Transverse colon (tissue), 4 donors: ENCODE data around the gene SCG2.

Source experiments
- CTCF ChIP-seq, 5 experiments: fragments of 200-600 bp in 3 of 5; fragments of 450-650 bp in 2 of 5; sonication (generic) in 3 of 5; IDR thresholded peaks; 1 replicate in 2 of 5; 2 replicates in 3 of 5; pipeline ENCODE4 v1.5.1; 2016 to 2017; ENCODE audit warnings: antibody characterized with exemption in 5 of 5, inconsistent platforms in 3 of 5, mild to moderate bottlenecking in 2 of 5, moderate library complexity in 1 of 5
- EP300 ChIP-seq: sonication (generic); formaldehyde crosslinking; IDR thresholded peaks from one replicate; pipeline ENCODE4 v1.6.1; 2017; ENCODE audit warnings: antibody characterized with exemption, low read depth
- POLR2A ChIP-seq: fragments of 450-650 bp; IDR thresholded peaks from one replicate; pipeline ENCODE4 v1.6.1; 2016; ENCODE audit warnings: antibody characterized with exemption, mild to moderate bottlenecking, moderate library complexity
- POLR2AphosphoS5 ChIP-seq, 3 donors: sonication (generic); formaldehyde crosslinking; IDR thresholded peaks; one replicate each; pipeline ENCODE4 v1.6.1; 2016; ENCODE audit warnings: antibody characterized with exemption in 3 of 3

DNA sequence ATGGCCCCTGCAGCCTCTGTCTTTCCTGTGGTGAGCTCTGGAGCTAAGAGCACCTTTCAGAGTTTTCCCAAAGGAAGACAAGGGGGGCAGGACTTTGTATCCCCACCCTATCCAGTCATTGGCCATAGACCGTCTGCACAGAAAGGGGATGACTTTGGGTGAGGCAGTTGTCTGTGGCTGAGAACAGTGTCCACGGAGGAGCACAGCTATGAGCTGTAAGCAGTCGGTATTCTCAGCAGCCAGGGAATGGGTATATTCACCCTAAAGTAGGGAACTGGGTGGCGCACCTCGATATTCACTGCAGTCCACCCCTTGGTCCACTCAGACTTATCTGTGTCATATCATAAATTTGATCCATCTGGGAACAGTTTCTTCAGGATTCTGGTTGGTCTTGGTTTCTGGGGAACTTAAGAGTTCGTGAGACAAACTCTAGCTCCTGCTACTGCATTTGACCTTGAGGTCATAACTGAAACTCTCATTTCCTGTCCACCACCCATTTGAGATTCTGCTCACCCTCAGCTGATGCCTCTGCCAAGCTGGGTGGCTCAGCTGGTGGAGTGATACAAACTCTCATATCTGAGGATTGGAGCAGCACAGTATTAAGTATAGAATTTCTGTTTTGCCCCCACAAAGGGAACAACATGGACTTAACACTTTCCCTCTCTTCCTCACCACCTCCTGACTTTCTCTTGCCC, 45.2 kb upstream of the SCG2 start:
- TF ChIP-seq POLR2AphosphoS5 (IDR thresholded peaks at IDR 0.05) (no peak), CTCF (IDR thresholded peaks at IDR 0.05) (no peak), POLR2A (no peak), EP300 (no peak)
